ENCODE measurements around the gene TULP3.

TULP3 gene

GRCh38 chr12:2936301-2936700 lies 45.6 kb downstream of the TULP3 start:
- DNase-seq: no peak

GRCh38 chr12:2937500-2937899 lies 46.8 kb downstream of the TULP3 start:
- DNase-seq: no peak

DNA sequence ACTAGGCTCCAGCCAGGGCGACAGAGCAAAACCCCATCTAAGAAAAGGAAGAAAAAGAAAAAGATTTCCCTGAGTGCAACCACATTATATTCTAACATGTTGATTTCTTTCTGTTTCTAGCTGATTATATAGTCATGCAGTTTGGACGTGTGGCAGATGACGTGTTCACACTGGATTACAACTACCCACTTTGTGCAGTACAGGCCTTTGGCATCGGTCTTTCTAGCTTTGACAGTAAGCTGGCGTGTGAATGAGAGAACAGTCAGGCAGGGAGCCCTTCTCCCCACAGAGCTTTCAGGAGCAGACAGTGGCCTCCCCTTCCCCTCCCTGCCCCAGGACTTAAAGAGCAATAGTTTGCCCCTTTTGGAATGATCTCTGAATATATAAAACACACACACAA lies 48.5 kb downstream of the TULP3 start:
- DNase-seq: no peak

- no peak for DNase-seq
Observed at GRCh38 chr12:2940564-2940963, 49.9 kb downstream of the TULP3 start.

GRCh38 chr12:2941524-2941923 lies 50.8 kb downstream of the TULP3 start:
- no peak for DNase-seq

- peak; percentile 37 to 45 for DNase-seq
Observed at GRCh38 chr12:2944401-2945047, 53.8 kb downstream of the TULP3 start.

DNA sequence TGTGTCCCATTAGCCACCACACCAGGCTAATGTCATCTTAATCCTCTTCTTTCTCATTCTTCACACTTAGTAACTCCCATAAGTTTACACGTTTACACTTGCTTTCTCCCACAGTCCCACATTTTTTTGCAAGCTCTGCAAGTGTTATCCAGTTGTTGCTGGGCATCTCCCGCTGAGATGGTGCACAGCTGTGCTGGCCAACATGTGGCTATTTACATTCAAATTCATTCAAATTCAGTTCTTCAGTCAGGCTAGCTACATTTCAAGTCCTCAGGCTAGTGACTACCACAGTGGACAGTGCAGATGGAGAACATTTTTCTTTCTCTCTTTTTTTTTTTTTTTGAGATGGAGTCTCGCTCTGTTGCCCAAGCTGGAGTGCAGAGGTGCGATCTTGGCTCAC lies 58.7 kb downstream of the TULP3 start:
- DNase-seq: no peak

GRCh38 chr12:2955888-2956287 lies 65.2 kb downstream of the TULP3 start:
- no peak for DNase-seq

DNA sequence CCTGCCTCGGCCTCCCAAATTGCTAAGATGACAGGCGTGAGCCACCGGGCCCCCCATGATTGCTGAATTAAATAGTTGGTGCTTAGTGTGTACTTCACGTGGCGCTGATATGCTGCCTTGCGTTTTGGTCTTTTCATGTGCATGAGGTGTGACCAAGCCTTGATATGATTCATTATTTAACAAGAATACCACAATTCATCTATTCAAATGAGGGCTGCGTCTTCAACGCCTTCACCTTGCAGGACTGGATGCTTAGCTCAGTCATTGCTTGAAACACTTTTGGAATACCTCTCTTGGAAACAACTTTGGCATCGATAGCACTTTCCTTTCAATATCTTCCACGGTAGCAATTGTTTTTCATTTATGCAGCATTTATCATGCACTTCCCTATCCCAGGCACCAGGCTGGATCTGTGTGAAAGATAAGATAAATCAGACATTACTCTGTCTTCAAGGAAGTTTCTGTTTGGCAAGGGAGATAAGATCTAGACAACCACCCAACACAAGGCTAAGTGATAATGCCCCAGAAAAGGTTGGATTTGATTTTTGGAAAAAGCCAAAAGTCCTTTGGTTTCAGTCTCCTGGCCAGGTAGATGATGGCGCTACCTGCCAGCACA lies 67.2 kb downstream of the TULP3 start:
- no peak for DNase-seq

DNA sequence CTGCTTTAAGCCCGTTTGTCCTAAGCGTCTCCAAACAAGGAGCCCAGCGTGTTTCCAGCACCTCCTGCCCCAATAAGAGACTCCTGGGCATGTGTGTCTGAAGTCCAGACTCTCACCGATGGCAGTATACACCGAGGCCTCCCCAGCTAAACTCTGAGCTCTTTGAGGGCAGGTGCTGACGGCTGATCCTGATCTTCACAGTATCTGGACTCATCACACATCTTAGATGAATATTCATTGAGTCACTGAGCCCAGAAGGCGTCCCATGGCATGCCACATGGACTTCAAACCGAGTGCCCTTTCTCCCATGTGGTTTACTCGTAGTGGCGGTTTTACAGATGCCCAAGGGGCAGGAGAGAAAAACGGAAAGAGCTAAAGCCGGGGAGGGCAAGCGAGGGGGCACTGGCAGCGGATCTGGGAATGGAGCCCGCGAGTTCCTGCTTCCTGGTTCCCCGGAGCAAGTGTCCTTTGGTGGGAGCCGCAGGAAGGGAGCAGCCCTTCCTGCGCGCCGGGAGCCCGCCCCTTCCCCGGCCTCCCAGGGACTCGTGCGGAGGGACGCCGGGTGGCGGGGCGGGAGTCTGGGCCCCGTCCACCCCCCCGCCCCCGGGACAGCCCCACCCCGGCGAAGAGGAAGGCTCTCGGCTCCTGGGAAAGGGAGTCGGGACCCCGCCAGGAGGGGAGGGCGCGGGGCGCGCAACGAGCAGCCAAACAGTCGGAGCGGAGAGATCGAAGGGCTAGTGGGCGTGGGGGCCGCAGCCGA lies 67.9 kb downstream of the TULP3 start:
- DNase-seq: no peak

DNA sequence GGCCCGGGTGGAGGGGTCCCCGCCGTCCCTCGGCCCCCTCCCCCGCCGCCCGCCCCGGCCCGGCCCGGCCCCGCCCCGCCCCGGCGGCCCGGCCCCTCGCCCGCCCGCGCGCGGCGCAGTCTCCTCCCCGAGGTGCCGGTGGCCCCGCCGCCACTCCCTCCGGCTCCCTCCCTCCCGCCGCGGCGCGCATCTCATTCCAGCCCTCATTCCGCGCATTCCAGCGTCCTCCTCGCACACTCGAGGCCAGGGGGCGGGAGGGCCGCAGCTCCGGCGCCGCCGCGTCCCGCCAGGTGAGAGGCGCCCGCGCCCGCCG lies 68.5 kb downstream of the TULP3 start, which contains the start of gene TEAD4:
Gene TEAD4, plus strand, starts transcription at position 206 of the 313 bp plus-strand sequence.
- DNase-seq: no peak

DNA sequence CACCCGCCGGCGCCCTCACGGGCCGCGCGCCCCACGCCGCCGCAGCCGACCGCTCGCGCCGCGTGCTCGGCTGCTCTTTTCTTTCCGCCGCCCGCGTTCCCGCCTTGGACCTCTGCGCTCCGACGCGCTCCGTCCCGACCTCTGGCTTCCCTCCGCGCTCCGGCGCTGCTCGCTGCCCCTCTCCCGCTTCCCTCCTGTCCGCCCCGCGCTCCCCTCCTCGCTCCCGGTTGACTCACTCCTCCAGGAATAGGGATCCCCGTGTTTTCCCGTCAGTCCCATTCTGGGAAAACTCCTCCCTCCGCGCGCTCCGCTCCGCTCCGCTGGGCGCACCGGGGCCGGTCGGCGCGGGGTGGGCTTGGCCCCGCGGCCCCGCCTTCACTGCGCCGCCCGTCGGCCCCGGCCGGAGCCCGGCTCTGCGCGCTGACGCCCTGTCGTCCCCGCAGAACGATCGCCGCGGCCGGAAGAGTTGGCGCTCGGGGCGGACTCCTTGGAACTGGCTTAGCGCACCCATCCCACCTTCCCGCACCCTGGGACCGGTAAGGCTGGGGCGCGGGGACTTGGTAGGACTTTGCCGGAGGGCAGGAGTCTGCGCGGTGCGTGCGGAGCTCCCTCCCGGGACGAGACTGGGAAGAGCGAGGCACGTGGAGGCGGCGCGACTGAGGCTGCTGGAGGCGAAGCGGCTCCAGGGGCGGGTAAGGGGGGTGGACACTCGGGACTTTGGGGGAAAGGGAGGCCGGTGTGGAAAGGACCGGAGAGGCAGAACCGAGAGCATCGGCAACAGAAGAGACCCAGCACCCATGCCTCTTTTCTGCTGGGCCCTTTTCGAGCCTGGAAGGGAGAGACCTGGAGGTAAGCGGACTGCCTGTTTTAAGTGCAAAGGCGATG lies 69.1 kb downstream of the TULP3 start:
- no peak for DNase-seq

GRCh38 chr12:2960390-2960956 lies 69.8 kb downstream of the TULP3 start:
- DNase-seq: no peak

- DNase-seq: no peak
Observed at GRCh38 chr12:2960996-2961616, 70.4 kb downstream of the TULP3 start.

DNA sequence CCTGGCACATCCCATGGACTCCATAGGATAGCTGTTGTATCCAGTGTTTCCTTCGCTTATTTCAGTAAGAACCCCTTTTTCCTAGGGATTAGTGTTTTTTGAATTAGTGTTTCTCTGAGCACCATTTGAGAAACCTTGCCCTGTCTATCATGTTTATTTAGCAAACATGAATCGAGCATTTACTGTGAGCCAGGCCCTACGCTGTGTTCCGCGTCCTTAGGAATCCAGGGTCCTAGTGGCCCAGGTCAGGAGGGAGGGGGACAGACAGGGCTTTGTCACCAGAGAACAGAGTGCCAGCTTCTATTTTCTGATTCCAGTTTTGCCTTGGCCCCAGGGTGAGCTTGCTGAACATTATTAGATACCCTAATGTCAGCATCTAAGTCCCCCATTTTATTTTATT lies 71.0 kb downstream of the TULP3 start:
- DNase-seq: no peak

- DNase-seq: no peak
Observed at GRCh38 chr12:2963154-2963759, 72.6 kb downstream of the TULP3 start.

- no peak for DNase-seq
Observed at GRCh38 chr12:2963760-2964292, 73.1 kb downstream of the TULP3 start.

- DNase-seq: no peak
Observed at GRCh38 chr12:2967651-2968050, 77.0 kb downstream of the TULP3 start.

DNA sequence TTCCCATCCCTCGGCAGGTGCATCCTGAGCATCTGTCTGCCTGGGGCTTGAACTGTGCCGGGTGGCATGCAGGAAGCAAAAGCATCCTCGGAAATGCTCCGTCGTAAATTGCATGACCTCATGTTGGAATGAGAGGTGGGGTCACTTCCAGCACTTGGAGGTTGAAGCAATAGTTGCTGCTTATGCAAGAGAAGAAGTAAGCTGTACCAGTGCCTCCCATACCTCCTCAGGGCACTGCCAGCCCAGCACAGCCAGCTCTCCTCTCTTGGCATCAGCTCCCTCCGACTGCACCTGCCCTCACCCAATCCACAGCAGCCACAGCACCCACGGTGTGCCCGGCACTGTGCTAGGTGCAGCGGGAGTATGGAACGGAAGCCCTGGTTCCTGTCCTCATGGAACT lies 80.1 kb downstream of the TULP3 start:
- no peak for DNase-seq

- DNase-seq: no peak
Observed at GRCh38 chr12:2973566-2973965, 82.9 kb downstream of the TULP3 start.

DNA sequence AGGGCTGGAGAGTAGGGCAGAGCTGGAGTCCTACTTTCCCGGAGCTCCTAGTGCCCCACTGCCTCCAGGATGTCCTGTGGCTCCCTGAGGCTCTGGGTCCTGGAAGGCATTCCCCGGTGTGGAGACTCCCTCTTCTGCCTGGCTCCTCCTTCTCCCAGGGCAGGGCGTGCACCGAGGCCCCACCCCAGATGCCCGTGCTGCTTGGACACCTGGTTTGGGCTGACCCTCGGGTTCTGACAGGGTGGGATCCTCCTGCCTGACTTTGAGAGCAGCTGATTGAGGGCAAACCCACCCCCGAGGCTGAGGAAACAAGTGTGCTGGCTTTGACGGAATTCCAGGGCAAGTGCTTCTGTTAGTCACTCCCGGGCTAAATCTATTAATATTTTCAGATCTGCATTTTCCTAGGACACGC lies 83.9 kb downstream of the TULP3 start:
- no peak for DNase-seq

GRCh38 chr12:2976581-2976996 lies 85.9 kb downstream of the TULP3 start:
- no peak for DNase-seq

All from activated CD4-positive, alpha-beta T cell treated with anti-CD3 and anti-CD28 coated beads, Interleukin-2, amount 50 U/mL, for 4 hours (primary cell).